HG02981 (cell line): ENCODE data around the gene PAK1.
"Not testable (repeated sequence)": the region's sequence is repeated elsewhere in the genome, so short reads cannot be mapped to it uniquely, and the experiment has no call there.

Experiments used
- ATAC-seq: cut with Tn5 transposase; IDR thresholded peaks from one replicate; pipeline ENCODE4 v1.9.1; 2021; ENCODE audit warnings: mild to moderate bottlenecking, moderate library complexity; ENCODE audit not compliant: unreplicated experiment

PAK1 gene

DNA sequence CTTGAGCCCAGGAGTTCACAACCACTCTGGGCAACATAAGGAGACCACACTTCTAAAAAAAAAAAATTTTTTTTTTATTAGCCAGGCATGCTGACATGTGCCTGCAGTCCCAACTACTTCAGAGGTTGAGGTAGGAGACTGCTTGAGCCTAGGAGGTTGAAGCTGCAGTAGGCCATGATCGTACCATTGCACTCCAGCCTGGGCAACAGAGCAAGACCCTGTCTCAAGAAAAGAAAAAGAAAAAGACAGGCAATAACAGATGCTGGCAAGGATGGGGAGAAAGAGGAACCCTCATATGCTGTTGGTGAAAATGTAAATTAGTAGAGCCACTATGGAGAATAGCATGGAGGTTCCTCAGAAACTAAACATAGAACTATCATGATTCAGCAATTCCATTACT is 64.8 kb downstream of the PAK1 start:
- no peak for ATAC-seq

DNA sequence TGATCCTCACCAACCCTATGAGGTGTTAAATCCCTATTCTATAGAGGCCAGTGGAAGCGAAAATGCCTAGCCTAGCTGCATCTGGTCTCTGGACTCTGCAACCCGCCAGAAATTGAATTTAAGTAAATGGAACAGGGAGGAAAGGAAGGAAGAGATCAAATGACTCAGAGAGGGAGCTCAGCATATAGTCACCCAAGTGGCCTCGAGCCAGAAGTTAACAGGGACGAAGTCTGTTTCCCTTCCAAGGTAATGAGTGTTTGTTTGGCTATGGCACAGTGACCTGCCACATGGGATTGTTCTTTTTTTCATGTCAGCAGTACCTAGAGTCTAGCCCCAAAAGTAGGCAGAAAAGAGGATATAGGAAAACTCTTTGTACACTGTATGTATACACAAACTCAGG is 66.3 kb downstream of the PAK1 start:
- ATAC-seq, result no peak

DNA sequence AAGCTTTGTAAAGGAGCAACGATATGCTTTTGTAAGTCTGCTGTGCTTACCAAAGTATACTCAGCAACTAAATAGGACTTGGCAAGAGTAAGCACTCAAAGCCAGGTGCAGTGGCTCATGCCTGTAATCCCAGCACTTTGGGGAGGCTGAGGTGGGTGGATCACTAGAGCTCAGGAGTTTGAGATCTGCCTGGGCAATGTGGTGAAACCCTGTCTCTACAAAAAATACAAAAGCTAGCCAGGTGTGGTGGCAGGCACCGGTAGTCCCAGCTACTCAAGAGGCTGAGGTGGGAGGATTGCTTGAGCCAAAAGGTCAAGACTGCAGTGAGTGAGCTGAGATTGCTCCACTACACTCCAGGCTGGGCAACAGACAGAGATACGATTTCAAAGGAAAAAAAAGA is 67.5 kb downstream of the PAK1 start:
- no peak for ATAC-seq

DNA sequence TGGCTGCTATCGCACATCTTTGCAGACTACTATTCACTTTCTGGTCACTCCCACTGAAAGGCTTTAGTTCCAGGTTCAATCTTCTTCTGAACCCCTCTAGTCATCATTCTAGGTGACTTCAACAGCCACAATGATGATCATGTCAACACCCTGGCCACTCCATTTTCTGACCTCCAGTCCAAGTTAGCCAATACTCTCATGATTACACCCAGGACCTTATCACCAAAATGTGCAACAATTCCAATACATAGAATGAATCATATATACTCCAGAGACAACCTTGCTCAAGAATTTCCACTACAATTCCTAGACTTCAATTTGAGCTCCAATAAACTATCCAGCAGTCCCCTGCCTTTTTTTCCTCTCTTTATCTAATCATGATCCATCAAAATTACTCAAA is 70.7 kb downstream of the PAK1 start:
- no peak for ATAC-seq

DNA sequence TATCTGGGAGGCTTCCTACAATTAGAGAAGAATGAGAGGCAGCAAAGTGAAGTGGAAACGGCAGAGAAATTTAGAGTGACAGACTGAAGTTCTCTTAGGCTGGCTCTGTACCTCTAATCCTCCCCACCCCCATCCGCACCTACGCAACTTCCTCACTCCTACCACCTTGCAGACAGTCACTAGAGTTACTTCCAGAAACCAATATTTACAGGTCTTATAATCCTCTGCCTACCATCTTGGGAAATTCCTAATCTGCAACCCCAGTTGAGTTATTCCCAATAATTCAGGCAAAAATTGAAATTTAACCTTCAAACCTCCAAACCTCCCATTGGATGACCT is 71.7 kb downstream of the PAK1 start:
- no peak for ATAC-seq

DNA sequence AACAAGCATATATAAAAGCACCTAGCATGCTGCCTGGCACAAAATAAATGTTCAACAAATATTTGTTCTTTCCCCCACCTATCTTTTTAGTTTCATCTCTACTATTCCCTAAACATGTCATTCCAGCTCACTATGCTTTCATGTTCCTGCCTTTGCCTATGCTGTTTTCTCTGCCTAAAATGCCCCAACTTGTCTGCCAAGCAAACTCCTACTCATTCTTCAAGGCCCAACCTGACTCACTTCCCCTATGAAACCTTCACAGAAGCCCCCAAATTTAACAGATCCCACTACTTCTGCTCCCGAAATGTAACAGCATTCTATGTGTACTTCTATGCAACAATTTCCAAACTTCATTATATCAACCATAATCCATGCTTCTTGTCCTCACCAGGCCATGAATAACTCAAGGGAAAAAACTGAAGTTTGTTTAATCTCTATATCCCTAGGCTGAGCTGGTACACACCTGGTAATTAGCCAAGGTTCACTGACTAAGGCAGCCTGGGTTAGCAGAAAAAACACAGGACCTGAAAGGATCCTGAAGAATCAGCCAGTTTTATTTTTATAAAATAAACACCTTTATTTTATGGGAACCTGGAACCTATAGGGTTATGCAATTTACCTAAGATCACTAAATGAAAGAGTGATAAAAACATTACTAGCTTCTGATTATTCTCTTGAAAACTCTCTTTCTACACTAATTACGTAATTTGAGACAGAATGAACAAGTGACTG is 72.2 kb downstream of the PAK1 start:
- ATAC-seq, result no peak

DNA sequence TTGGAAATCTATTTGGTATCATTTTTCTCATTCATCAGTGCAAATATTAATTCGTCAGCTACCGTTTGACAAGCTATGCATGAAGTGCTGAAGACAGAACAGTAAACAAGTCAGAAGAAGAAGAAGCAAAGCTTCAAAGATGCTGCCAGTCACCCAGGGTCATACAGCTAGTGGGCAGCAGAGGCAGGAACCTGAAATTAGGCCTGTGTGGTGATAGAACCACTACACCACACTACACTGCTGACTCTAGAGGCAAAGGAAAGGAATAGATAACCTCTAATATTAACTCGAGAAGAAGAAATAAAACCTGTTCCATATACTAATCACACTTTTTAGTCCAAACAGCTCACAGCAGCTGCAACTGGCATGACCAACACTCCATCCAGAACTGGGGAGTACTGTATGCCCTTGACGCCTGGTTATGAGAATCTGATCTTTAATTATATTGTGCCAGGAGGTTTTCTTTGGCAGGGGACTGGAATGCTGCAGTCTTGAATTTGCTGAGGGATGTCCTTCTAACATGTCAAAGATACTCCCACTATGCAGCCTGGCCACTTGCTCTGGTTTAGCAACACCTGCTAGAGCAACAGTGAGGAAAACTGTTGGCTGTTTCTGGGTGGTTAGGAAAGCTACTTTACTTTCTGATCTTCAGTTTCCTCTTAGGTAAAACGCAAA is 73.0 kb downstream of the PAK1 start:
- no peak for ATAC-seq

DNA sequence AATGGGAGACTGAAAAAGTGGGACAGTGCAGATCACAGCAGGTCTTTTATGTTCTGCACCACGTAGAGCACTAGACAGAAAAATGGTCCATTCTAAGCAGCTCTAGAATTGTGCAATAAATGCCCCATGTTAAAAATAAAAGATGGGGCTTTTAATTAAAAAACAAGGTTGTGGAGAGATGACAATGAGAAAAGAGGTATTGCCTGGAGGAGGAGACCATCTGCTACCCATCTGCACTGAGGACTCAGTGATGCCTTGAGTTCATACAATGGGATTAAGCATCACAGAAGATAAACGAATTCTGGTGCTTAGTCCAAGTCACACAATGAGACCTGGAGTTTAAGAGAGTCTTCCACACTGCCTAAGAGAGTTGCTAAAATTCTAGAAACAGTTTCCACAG is 73.6 kb downstream of the PAK1 start:
- no peak for ATAC-seq

DNA sequence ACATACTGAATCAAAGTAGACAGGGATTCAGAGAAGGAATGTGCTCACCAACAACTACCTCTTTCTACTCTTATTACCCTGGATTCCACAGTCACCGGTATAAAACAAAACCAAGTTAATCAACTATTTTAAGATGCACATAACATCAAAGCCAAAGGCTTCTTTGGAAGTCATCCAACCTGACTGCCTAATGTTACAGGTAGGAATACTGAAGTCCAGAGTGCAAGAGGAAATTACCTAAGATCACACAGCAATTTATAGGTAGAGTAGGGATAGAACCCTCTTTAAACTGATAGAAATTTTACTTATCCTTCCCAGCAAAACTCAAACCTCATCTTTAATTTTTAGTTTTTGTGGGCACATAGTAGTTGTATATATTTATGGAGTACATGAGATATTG is 76.3 kb downstream of the PAK1 start:
- ATAC-seq, result no peak

DNA sequence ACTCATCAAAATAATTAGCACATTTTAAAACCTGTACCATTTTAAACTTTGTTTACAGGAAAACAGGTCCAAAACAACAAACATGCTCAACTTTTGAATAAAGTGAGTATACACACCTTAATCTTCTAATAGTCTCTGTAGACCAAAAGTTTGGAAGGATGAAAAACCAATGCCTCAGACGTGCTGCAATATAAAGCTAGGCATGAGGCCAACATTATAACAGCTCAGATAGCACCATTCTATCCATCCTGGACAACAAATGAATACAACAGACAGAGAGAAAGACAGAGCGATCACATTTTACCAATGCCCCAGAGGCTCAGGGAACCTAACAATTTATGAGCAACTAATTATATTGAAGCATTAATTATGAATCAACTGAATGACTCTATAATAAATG is 77.0 kb downstream of the PAK1 start:
- ATAC-seq, result no peak

DNA sequence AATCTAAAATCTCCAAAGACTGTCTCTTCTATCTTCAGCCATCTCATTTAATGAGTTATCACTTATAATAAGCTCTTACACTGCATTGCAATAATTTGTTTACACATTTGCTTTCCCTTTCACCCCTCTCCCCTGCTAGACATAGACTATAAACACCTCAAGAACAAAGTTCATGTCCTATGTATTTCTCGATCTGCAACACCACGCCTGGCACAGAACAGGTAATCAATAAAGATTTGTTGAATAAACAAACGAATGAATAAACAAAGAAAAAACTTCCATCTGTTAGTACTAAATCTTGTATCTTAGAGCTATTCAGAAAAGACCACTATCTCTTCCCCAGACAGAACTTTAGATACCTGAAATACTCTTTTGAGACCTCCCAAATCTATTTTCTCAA is 77.6 kb downstream of the PAK1 start:
- ATAC-seq, result no peak

DNA sequence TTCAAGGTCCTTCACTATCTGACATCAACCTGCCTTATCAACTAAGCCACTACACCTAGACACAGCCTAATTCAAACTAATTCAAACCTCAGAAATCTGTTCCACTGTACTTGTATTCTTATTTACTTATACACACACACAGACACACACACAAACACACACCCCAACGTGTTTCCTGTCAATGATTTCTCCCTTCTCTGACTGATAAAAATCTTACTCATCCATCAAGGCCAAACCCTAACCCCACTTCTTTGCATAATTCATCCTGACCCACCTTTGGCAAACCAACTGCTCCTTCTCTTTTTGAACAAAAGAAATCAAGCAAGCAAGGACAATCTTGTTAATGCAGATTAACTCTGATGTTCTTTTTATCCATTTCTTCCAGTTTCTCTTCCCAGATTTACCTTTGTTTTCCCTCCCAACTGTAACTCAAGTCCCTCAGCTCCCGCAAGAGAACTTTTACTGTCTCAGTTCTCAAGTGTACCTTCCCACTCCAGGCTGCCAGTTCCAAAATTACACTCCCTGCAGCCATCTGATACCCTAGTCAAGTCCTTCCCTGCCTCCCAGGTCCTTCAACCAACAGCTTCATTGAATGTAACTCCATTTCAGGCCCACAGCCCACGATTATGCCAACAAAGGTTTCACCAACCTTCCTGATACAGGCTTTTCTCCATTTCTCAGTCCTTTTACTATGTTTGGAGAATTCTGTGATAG is 78.3 kb downstream of the PAK1 start:
- no peak for ATAC-seq

DNA sequence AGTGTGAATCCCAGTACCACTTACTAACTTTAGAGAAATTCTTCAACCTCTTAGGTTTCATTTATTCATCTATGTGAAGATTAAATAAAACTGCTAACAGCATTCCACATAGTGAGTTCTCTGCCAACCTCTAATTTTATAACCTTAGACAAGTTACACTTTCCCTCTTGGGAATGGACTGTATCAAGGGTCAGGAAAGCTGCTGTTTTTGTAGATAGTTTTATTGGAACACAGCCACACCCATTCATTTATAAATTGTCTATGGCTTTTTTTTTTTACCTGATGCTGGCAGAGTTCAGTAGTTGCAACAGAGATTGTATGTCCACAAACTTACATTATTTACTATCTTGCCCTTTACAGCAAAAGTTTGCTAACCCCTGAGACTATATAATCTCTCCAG is 81.1 kb downstream of the PAK1 start:
- no peak for ATAC-seq

DNA sequence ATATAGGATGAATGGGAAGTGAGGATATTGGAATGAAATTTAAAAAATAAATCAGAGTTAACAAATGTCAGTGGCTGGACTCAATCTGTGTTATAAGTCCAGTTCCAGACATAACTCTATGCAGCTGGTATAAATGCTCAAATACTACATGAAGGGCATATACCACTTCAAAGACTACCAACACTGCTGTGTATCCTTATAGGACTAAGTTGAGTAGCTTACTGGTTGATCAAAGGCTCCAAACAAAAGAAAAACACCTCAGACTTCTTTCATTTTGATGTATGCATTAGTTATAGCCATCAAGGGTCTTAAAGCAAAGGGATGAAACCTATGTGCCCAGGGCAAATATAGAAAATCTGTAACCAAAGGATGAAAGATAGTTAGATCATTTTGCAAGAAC is 86.2 kb downstream of the PAK1 start:
- no peak for ATAC-seq

DNA sequence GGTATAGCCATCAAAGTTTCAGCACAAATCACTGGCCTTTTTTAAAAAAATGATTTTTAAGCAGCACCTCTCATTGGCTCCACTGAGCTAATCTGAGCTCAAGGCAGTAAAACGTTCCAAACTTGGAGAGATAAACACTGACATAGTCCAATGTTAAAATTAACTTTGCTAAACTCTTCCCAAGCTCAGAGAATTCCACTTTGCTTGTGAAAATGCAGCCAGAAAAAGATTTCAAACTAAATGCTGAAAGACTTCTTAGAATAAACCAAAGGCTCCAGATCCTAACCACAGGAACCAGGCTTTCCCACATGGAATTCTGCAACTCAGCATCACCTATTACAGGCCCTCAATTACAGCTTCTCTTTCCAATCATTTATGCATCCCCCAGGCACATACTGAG is 87.7 kb downstream of the PAK1 start:
- ATAC-seq, result no peak

DNA sequence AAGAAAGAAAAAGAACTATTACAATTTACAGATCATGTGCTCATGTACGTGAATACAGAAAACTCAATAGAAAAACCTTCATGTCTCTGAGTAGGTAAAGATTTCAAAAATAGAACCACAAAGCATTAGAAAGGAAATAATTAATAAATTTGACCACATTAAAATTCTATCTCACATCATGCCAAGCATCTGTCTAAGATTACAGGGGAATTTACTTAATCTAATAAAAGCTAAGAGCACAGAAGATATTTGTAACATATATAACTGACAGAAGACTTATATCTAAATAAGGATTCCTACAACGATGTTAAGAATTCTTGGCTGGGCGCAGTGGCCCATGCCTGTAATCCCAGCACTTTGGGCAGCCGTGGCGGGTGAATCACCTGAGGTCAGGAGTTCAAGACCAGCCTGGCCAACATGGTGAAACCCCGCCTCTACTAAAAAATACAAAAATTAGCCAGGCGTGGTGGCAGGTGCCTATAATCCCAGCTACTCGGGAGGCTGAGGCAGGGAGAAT is 88.6 kb downstream of the PAK1 start:
- ATAC-seq, result not testable (repeated sequence)

DNA sequence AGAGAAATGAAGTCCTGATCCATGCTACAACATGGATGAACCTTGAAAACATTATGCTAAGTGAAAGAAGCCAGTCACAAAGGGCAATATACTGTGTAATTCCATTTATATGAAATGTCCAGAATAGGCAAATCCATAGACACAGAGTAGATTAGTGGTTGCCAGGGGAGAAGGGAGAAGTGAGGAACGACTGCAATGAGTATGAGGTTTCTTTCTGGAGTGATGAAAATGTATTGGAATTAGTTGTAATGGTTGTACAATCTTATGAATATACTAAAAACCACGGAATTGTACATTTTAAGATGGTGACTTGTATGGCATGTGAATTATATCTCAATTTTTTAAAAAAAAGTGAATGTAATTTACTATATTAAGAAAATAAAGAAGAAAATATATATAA is 89.3 kb downstream of the PAK1 start:
- no peak for ATAC-seq

DNA sequence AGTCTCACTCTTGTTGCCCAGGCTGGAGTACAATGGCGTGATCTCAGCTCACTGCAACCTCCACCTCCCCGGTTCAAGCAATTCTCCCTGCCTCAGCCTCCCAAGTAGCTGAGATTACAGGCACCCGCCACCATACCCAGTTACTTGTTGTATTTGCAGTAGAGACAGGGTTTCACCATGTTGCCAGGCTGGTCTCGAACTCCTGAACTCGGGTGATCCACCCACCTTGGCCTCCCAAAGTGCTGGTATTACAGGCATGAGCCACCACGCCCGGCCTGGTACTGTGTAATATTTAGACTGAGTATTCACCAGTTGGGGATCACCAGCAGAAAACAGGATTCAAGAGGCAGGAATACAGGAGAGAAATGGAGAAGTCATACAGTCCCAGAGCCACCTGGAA is 90.5 kb downstream of the PAK1 start:
- ATAC-seq, result not testable (repeated sequence)

DNA sequence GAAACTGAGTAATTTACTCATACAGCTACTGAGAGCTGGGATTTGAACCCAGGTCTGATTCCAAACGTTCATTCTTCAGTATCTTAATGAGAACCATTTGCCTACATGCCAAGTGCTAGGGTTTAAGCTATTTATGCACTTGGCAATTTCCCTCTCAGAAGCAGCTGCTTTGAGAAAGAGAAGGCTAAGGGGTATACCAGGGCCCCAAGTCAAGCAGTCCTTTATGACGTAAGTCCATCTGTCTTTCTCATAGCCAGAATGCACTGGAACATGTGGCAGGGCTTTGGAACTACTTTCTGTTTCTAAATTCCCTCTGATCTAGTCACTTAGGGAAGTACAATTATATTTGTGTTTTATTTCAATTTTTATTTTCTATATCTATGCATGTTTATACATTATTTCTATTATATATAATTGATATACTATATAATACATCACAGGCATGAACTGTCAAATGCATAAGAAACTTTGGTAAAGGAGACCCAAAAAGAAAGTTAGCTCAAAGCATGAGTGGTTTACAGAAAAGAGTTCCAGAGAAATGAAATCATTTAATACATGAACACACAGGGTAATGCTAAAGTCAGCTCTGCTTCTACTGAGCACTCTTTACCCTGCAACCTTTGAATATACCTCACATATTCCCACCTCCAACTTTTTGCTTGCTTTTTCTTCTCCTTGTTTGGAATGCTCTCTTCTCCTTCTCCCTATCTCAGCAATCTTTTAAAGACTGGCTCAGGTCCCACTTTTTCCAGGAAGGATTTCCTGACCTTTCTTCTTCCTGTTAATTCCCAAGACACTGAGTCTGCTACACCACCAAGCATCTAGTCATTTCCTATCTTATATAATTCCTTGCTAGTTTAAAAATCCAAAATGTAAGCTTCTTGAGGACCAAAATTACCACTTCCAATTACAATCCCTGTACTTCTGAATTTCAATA is 91.9 kb downstream of the PAK1 start:
- no peak for ATAC-seq

DNA sequence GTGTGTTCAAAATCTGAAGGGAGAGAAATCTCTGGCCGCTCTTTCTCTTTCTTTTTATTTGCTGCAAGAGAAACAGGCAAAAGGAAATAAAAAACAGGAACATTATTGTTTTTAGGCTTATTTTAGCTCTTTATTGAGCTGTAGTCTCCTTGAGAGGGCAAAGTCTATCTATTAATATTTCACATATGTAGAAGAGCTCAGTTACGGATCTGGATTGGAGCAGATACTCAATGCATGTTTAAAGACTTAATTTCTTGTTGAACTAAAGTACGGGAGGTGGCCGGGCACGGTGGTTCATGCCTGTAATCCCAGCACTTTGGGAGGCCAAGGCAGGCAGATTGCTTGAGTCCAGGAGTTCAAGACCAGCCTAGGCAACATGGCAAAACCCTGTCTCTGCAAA is 94.0 kb downstream of the PAK1 start:
- no peak for ATAC-seq

DNA sequence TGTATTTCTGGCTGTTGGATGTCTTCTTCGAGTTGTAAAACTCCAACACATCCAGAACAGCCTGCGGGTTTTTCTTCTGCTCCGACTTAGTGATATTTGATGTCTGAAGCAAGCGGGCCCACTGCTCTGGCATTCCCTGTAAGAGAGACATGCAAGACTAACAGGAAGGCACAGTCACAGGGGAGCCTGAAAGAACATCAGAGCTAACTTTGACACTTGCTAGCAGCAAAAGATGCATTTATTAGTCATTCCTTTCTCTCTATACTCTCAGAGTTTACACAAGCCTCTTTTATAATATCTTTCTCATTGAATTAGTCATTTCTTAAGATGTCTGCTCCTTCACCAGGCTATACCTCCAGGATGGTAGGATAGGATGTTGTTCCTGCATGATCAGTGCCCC is 94.6 kb downstream of the PAK1 start:
- no peak for ATAC-seq
